A549 treated with Mapracorat at 1 μM for 4 hours (cell line): ENCODE results near the gene OCA2. TPM values are rescaled to one million over a fixed set of nuclear protein-coding genes. Genes with fewer than 3 reads are reported as not detected.

Source experiments
- total RNA-seq: library from RNA; stranded (reverse); fragments of 200-300 nt; extraction: Qiagen RNA extraction; gene quantifications from 5 replicates; pipeline ENCODE4 v1.2.3, GENCODE V29; 2022

OCA2 gene
- 0.17 to 0.34 TPM (median 0.27 TPM) in 5 replicates for total RNA-seq

GRCh38 chr15:28098766-28099554 lies at the start of gene OCA2:
OCA2 (minus strand) TSS chr15:28099315; CDS start chr15:28081874, 17,441 bp downstream.

Other genes with a start within 250 kb of the OCA2 start
- 38.7 to 49.9 TPM (median 47.8 TPM) in 5 replicates for gene HERC2, start 222.9 kb upstream of the OCA2 start, total RNA-seq